WERI-Rb-1 (cell line): ENCODE data around the gene RSPH6A.

ENCODE experiments used
- DNase-seq: peaks from one replicate; pipeline ENCODE4 v3.0.0-alpha.2; 2020
- H3K27ac ChIP-seq: fragments of 250-450 bp; sonication (Bioruptor Pico); 2 replicates; pipeline ENCODE4 v1.5.1; 2020; ENCODE audit warnings: mild to moderate bottlenecking, moderate library complexity
- H3K27me3 ChIP-seq: fragments of 250-450 bp; sonication (Bioruptor Pico); 2 replicates; pipeline ENCODE4 v1.5.1; 2021; ENCODE audit warnings: mild to moderate bottlenecking, low read depth, moderate library complexity; ENCODE audit not compliant: insufficient read depth, severe bottlenecking
- H3K36me3 ChIP-seq: fragments of 250-450 bp; sonication (Bioruptor Pico); 2 replicates; pipeline ENCODE4 v1.5.1; 2020; ENCODE audit warnings: mild to moderate bottlenecking, moderate library complexity
- H3K4me3 ChIP-seq: 2 replicates; pipeline ENCODE4 v1.5.1; 2011; ENCODE audit warnings: low read depth, mild to moderate bottlenecking, control low read depth, low read length
- H3K9me3 ChIP-seq: fragments of 250-450 bp; sonication (Bioruptor Pico); 2 replicates; pipeline ENCODE4 v1.5.1; 2021; ENCODE audit warnings: mild to moderate bottlenecking, moderate library complexity; ENCODE audit not compliant: severe bottlenecking
- TF ChIP-seq, protein P1 (sequence below): IDR thresholded peaks from 2 replicates; pipeline ENCODE4 v1.5.1; 2011; ENCODE audit warnings: low read depth, mild to moderate bottlenecking, control low read depth, inconsistent platforms, low read length

Gene RSPH6A

DNA sequence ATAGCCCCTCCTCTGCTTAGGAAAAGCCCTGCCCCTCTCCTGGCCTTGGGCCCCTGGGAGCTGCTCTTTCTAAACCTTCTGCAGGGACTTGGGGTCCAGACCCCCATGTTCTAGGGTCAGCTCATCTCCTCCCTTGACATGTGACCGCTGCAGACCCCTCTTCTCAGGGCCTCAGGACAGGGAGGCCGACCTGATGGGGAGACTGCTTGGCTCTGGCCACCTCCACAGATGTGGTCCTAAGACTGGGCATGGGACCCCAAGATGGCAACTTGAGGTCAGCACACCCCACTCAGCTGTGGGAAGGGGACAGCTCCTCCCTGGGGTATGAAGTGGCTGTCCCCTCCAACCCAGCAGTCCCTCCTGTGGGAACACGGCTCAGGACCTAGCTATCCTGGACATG, 42.2 kb downstream of the RSPH6A start:
- Histone ChIP-seq H3K27ac (no peak overlapping the region), H3K36me3 (peaks cover 8% of the 10 kb centered on the region; the same call in 1 of the 2 replicates), H3K9me3 (no peaks in the 10 kb centered on the region), H3K4me3 (no peak overlapping the region), H3K27me3 (no peaks in the 10 kb centered on the region)
- TF ChIP-seq, protein P1, sequence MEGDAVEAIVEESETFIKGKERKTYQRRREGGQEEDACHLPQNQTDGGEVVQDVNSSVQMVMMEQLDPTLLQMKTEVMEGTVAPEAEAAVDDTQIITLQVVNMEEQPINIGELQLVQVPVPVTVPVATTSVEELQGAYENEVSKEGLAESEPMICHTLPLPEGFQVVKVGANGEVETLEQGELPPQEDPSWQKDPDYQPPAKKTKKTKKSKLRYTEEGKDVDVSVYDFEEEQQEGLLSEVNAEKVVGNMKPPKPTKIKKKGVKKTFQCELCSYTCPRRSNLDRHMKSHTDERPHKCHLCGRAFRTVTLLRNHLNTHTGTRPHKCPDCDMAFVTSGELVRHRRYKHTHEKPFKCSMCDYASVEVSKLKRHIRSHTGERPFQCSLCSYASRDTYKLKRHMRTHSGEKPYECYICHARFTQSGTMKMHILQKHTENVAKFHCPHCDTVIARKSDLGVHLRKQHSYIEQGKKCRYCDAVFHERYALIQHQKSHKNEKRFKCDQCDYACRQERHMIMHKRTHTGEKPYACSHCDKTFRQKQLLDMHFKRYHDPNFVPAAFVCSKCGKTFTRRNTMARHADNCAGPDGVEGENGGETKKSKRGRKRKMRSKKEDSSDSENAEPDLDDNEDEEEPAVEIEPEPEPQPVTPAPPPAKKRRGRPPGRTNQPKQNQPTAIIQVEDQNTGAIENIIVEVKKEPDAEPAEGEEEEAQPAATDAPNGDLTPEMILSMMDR = no peak
- no peak for DNase-seq

DNA sequence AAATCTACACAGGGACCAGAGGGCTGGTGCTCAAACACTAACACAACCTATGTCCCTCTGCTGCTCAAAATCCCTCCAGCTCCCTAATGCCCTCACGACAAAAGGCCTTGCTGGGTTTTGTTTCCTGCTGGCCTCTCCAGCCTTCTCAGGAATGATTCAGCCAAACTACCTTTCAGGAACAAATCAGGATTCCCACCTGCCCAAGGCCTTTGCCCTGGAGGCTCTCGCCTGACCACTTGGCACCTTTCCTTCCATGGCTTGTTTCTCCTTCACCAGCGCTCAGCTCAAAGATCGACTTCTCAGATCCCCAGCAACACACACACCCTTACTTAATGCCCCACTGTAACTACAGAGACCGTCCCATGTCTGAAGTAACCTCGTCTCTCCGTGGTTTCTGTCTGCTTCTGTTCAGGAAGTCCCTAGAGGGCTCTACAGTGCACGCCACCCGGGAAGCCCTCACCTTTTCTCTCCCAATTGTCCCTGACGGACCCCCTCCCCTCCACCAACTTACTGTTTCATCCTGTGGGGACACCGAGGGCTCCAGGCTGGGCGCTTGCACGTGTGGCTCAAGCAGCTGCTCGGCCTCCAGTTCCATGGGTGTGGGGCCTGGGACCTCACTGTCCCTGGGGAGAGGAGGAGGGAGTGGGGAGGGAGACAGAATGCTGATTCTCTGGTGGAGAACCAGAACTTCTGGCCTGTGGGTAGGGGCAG, 42.8 kb downstream of the RSPH6A start:
- TF ChIP-seq, protein P1 = no peak
- Histone ChIP-seq H3K27ac (no peak overlapping the region), H3K27me3 (no peaks in the 10 kb centered on the region), H3K4me3 (no peak overlapping the region), H3K36me3 (peaks cover 5% of the 10 kb centered on the region; the same call in 1 of the 2 replicates), H3K9me3 (no peaks in the 10 kb centered on the region)
- DNase-seq = no peak

DNA sequence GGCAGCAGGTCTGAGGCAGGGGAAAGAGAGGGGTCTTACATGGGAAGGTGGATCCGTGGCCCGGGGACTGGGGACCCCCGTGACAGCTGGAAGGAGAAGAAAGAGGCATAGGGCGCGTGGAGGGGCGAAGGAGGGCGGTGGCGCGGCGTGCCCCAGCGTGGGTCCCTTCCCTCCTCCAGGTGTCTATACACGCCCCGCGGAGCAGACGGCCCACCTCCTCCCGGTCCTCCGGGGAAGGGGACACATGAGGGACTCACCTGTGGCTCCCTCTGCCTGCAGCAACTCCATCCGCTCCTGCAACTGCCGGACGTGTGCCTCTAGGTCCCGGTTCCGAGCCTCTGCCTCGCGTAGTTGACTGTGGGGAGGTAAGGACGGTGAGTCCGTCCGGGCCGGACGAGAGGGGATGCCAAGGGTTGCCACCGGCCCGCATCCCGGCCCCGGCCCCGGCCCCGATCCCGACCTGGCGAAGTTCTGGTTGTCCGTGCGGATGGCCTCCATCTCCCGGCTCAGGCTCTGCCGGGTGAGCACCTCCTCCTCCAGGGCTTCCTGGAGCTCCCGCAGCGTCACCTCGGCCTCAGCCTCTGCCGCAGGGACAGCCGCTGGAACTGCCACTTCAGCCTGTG, 43.7 kb downstream of the RSPH6A start:
- Histone ChIP-seq H3K4me3 (peak overlapping the region; percentile 46), H3K9me3 (no peaks in the 10 kb centered on the region), H3K27ac (peak overlapping the region; percentile 50), H3K27me3 (no peaks in the 10 kb centered on the region), H3K36me3 (no peaks in the 10 kb centered on the region; the same call in 1 of the 2 replicates)
- TF ChIP-seq, protein P1 = no peak
- DNase-seq = no peak

DNA sequence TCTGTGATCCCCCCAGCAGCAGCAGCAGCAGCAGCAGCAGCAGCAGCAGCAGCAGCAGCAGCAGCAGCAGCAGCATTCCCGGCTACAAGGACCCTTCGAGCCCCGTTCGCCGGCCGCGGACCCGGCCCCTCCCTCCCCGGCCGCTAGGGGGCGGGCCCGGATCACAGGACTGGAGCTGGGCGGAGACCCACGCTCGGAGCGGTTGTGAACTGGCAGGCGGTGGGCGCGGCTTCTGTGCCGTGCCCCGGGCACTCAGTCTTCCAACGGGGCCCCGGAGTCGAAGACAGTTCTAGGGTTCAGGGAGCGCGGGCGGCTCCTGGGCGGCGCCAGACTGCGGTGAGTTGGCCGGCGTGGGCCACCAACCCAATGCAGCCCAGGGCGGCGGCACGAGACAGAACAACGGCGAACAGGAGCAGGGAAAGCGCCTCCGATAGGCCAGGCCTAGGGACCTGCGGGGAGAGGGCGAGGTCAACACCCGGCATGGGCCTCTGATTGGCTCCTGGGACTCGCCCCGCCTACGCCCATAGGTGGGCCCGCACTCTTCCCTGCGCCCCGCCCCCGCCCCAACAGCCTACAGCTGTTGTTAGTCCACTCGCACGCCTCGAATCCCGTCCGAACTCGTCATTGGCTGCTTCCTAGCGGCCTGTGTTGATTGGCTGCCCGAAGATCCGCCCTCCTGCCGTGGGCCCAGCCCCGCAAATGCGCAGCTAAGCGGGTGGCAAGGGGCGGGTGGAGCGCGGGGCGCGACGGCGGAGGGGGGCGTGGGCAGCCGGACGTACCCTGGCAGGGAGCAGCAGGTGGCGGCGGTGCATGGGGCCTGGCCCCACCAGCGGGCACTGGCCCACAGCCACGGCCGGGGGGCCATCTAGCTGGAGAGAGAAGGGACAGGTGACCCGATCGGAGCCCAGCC, 44.7 kb downstream of the RSPH6A start:
- H3K36me3 ChIP-seq = no peaks in the 10 kb centered on the region; the same call in 1 of the 2 replicates
- TF ChIP-seq, protein P1 = peak; percentile 70
- H3K27ac ChIP-seq = peak overlapping the region; percentile 77
- no peaks in the 10 kb centered on the region for H3K9me3 ChIP-seq
- peak overlapping the region; percentile 46 for H3K4me3 ChIP-seq
- peak; percentile 98 for DNase-seq
- H3K27me3 ChIP-seq = no peaks in the 10 kb centered on the region

DNA sequence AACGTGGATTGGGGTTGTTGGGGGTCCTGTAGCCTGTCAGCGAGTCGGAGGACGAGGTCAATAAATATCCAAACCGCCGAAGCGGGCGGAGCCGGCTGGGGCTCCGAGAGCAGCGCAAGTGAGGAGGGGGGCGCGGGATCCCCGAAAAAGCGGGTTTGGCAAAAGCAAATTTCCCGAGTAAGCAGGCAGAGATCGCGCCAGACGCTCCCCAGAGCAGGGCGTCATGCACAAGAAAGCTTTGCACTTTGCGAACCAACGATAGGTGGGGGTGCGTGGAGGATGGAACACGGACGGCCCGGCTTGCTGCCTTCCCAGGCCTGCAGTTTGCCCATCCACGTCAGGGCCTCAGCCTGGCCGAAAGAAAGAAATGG, 45.3 kb downstream of the RSPH6A start:
- TF ChIP-seq, protein P1 = no peak
- Histone ChIP-seq H3K27me3 (no peaks in the 10 kb centered on the region), H3K27ac (peak overlapping the region; percentile 32), H3K36me3 (no peaks in the 10 kb centered on the region; the same call in 1 of the 2 replicates), H3K4me3 (peak overlapping the region; percentile 46), H3K9me3 (no peaks in the 10 kb centered on the region)
- DNase-seq = peak; percentile 40
